Measurements from ENCODE around the gene PTPRN2. TPM values are rescaled to one million over a fixed set of nuclear protein-coding genes. Genes with fewer than 3 reads are reported as not detected.

Gene PTPRN2
- total and polyA plus RNA-seq, 2 of the 13 experiments (the other 11 are each of a cell fraction or from before 2014, with no cell fraction given), result 2.5 to 24.2 TPM

GRCh38 chr7:158432369-158433341 is 155.0 kb downstream of the PTPRN2 start (continued):
- TF ChIP-seq RERE (CRISPR knock-in tag; IDR thresholded peaks at IDR 0.05; ENCODE audit: low read depth) (no peak), ZNF501 (CRISPR knock-in tag; IDR thresholded peaks at IDR 0.05) (peak; percentile 71), TARDBP (CRISPR knock-in tag; IDR thresholded peaks at IDR 0.05) (peak; percentile 22; the same call in 1 of the 2 replicates), SAP130 (CRISPR knock-in tag; IDR thresholded peaks at IDR 0.05; ENCODE audit: low read depth) (peak; percentile 86), KAT7 (CRISPR knock-in tag; IDR thresholded peaks at IDR 0.05; ENCODE audit: borderline replicate concordance) (peak; percentile 53; the same call in 1 of the 2 replicates), THAP11 (CRISPR knock-in tag; IDR thresholded peaks at IDR 0.05) (0 out of 2 replicates have a peak, but pooled peaks have one; percentile 23), JUND (CRISPR knock-in tag; IDR thresholded peaks at IDR 0.05) (0 out of 2 replicates have a peak, but pooled peaks have one; percentile 2), FOXP1 (IDR thresholded peaks at IDR 0.05) (peak; percentile 30; the same call in 1 of the 2 replicates), FOXP1 (CRISPR knock-in tag; IDR thresholded peaks at IDR 0.05) (peak; percentile 67), CHD4 (IDR thresholded peaks at IDR 0.05; ENCODE audit: borderline replicate concordance, low read length) (0 out of 2 replicates have a peak, but pooled peaks have one; percentile 44), ZNF441 (CRISPR knock-in tag; IDR thresholded peaks at IDR 0.05; ENCODE audit: borderline replicate concordance) (peak; percentile 97), RNF2 (conservative IDR thresholded peaks at IDR 0.05; ENCODE audit: low read depth) (no peak), E2F5 (CRISPR knock-in tag; conservative IDR thresholded peaks at IDR 0.05) (no peak), KLF13 (CRISPR knock-in tag; IDR thresholded peaks at IDR 0.05) (no peak), RXRB (CRISPR knock-in tag; IDR thresholded peaks at IDR 0.05; ENCODE audit: borderline replicate concordance) (peak; percentile 63; the same call in 1 of the 2 replicates), ZNF660 (CRISPR knock-in tag; IDR thresholded peaks at IDR 0.05; ENCODE audit: borderline replicate concordance, low read depth) (no peak), GATAD2A (CRISPR knock-in tag; IDR thresholded peaks at IDR 0.05) (peak; percentile 79), HOMEZ (CRISPR knock-in tag; IDR thresholded peaks at IDR 0.05; ENCODE audit: low read depth) (peak; percentile 45; the same call in 1 of the 2 replicates), FOXA1 (IDR thresholded peaks at IDR 0.05) (no peak), FOXA1 (CRISPR knock-in tag; IDR thresholded peaks at IDR 0.05) (no peak; the same call in 1 of the 2 replicates), ZNF3 (CRISPR knock-in tag; IDR thresholded peaks at IDR 0.05) (peak; percentile 75; the same call in 1 of the 2 replicates)
